ENCODE results near the gene ARHGEF19.

DNA sequence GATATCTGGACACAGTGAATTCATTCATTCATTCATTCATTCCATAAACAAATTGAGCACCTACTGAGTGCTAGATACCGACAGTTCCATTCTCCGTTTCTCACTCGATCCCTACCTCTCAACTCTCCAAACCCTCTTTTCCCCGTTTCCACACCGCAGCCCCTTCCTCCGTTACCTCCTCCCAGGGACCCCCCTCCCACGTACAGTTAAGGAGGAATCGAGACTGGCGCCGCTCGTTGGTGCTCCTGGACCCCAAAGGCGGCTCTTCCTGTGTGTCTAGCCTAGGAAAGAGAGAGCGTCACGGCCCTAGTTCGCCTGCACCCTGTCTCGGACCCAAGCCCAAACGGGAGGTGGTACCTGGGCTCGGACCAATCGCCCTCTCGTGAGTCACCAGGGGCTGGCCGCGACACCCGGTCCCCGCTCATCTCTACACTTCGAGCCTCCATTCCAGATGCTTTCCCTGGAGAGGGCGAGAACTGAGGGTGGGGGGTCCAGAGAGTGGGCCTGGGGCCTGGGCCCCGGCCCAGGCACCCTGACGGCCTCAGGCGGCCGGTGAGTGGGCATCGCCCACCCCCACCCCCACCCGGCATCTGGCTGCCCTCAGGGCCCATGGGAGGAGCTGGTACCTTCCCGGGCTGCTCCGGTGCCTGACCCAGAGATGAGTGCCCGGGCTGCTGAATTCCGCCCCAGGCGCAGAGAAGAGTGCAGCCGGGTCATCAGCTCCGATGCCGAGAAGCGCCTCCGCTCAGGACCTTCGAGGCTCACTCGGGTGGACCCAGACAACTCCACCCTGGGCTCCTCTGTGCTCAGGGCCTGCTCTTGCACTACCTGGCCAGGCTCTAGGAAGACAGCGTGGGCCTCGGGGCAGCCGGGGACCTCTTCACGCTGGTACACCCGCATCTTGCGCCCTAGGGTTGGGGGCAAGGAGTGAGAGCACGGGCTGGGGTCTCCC lies 4.9 kb downstream of the ARHGEF19 start:
- TF ChIP-seq, protein P1, sequence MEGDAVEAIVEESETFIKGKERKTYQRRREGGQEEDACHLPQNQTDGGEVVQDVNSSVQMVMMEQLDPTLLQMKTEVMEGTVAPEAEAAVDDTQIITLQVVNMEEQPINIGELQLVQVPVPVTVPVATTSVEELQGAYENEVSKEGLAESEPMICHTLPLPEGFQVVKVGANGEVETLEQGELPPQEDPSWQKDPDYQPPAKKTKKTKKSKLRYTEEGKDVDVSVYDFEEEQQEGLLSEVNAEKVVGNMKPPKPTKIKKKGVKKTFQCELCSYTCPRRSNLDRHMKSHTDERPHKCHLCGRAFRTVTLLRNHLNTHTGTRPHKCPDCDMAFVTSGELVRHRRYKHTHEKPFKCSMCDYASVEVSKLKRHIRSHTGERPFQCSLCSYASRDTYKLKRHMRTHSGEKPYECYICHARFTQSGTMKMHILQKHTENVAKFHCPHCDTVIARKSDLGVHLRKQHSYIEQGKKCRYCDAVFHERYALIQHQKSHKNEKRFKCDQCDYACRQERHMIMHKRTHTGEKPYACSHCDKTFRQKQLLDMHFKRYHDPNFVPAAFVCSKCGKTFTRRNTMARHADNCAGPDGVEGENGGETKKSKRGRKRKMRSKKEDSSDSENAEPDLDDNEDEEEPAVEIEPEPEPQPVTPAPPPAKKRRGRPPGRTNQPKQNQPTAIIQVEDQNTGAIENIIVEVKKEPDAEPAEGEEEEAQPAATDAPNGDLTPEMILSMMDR (IDR thresholded peaks at IDR 0.05; ENCODE audit: low read depth, low read length), result no peak
- no peak for TF ChIP-seq EZH2phosphoT487 (IDR thresholded peaks at IDR 0.05; ENCODE audit: low read depth)

Data from OCI-LY3 (cell line).